Heart left ventricle (tissue), 16 donors: ENCODE results near the gene ARMH2. TPM values are rescaled to one million over a fixed set of nuclear protein-coding genes. Genes with fewer than 3 reads are reported as not detected.

ENCODE experiments used
- ATAC-seq, 4 donors: fragments of 200-7000 bp; cut with Tn5 transposase; one replicate each; pipeline ENCODE4 v1.9.1; 2020 to 2022; ENCODE audit warnings: moderate library complexity in 4 of 4, mild to moderate bottlenecking in 3 of 4, moderate number of reproducible peaks in 1 of 4
- DNase-seq, 5 donors: peaks; one replicate each; pipeline ENCODE4 v3.0.0-alpha.2; 2020
- H3K27ac ChIP-seq, 12 donors: fragments of 200-600 bp; sonication (generic) in 4 of 12; one replicate each; pipeline versions ENCODE4 v1.5.0 to v1.8.0; 2016 to 2022; ENCODE audit warnings: mild to moderate bottlenecking in 2 of 12
- H3K27me3 ChIP-seq, 9 donors: fragments of 200-600 bp; sonication (generic) in 2 of 9; one replicate each; pipeline versions ENCODE4 v1.5.1 to v1.8.0; 2016 to 2022; ENCODE audit warnings: mild to moderate bottlenecking in 3 of 9
- H3K36me3 ChIP-seq, 9 donors: fragments of 200-600 bp; sonication (generic) in 2 of 9; one replicate each; pipeline versions ENCODE4 v1.5.0 to v1.8.0; 2018 to 2022; ENCODE audit warnings: mild to moderate bottlenecking in 2 of 9
- H3K4me1 ChIP-seq, 12 donors: fragments of 200-600 bp; sonication (generic) in 4 of 12; one replicate each; pipeline versions ENCODE4 v1.5.0 to v1.8.0; 2016 to 2022; ENCODE audit warnings: mild to moderate bottlenecking in 3 of 12
- H3K4me3 ChIP-seq, 12 donors: fragments of 200-600 bp; sonication (generic) in 4 of 12; one replicate each; pipeline versions ENCODE4 v1.5.0 to v1.8.0; 2017 to 2022; ENCODE audit warnings: mild to moderate bottlenecking in 9 of 12, moderate library complexity in 4 of 12
- H3K9me3 ChIP-seq, 12 donors: fragments of 200-600 bp; sonication (generic) in 4 of 12; one replicate each; pipeline versions ENCODE4 v1.5.0 to v1.8.0; 2016 to 2022; ENCODE audit warnings: mild to moderate bottlenecking in 1 of 12
- CTCF ChIP-seq, 12 donors: fragments of 200-600 bp; sonication (generic) in 4 of 12; IDR thresholded peaks; one replicate each; pipeline versions ENCODE4 v1.5.0 to v1.8.0; 2018 to 2022; ENCODE audit warnings: antibody characterized with exemption in 12 of 12, mild to moderate bottlenecking in 5 of 12
- POLR2A ChIP-seq, 2 donors: fragments of 450-650 bp; IDR thresholded peaks; one replicate each; pipeline ENCODE4 v1.6.1; 2017; ENCODE audit warnings: antibody characterized with exemption in 2 of 2, mild to moderate bottlenecking in 2 of 2, moderate library complexity in 2 of 2
- WGBS, 4 donors: extraction: QIAGEN DNeasy Blood & Tissue Kit in 2 of 4; methylation state at CpG; one replicate each; pipeline versions ENCODE4 v1.1.5 to v1.1.7; 2013 to 2018; 5-methylcytosine and 5-hydroxymethylcytosine counted together
- intact Hi-C, 10 donors: fragments of 100-400 bp; cut with DNase I; formaldehyde crosslinking; loops; one replicate each; pipeline versions ENCODE4 v1.11.1 to v1.14.2; 2022
- polyA plus RNA-seq, 2 donors: library from polyadenylated mRNA; stranded (reverse); fragments of 200-250 nt; gene quantifications; one replicate each; pipeline ENCODE4 v1.2.3, GENCODE V29; 2013
- total RNA-seq, 9 donors: library from RNA; depleted of rRNA in 2 of 9; stranded (reverse); fragments of >200 nt in 2 of 9; fragmentation: NEBNext Ultra II Directional in 3 of 9; extraction: Animal tissue kit (Norgen Biotek cat#: 25700) in 3 of 9; gene quantifications; one replicate each; pipeline versions ENCODE4 v1.1.0 to v1.2.4, GENCODE V29; 2016 to 2023
- donor health status: ischemic (EF 13 %, LVEDD 7.1; RV severe dilation, severe dysfunction).
- donor health status: healthy with polysubstance abuse.
- donor health status: DM: no; HTN: yes; CAD: no.
- donor health status: DM: no; HTN: no; CAD: no.
- donor health status: ischemic (EF 25% LVEDD 6.9; RV normal size, moderate dysfunction).
- donor health status: ischemic (EF 25% LVEDD 5.7; RV mildly dilated, moderate dysfunction).
- donor health status: healthy.
- donor health status: DM: yes; HTN: yes; CAD: no.
- donor health status: ischemic (EF 35%, LVEDD 5.7; RV mildly dilated, moderate dysfunction).
- donor health status: nonischemic (EF 11% LVEDD 7.7; RV severe dilation, severe dysfunction).
- donor health status: DM: yes; HTN: yes; CAD: no.
- donor health status: PGD.
- donor health status: ischemic (EF 29% LVEDD 5.4; RV normal size, mild dysfunction).
- donor health status: nonischemic (EF 23%, LVEDD 6.1; RV moderate dilation, normal function).

Gene ARMH2
- total and polyA plus RNA-seq, 11 donors: not detected

DNA sequence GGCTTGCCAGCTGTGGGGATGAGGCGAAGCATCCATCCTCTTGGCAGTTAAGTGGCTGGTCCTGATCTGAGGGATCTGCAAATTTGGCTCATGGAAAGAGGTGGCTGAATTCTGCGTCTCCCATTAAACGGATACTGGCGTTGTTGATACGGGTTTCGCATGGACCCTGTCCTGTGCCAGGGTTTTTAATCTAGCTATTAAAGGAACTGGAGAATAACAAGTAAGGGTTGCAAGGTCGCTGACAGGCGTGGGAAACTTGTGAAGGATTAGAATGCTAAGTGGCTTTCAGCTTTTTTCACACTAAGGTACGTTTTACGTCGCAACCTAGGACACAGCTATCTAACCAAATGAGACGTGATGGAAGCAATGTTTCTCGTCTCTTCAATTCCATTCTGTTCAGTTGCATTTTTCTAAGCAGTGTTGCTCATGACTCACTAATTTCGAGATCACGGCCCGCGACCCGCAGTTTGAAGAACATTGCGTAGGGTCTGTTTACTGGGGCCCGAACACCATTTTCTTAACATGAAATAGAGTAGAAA lies 23.1 kb downstream of the ARMH2 start:
- DNase-seq (no peak), ATAC-seq (peak in 1 of 4 donors; percentile 3)
- TF ChIP-seq POLR2A (IDR thresholded peaks at IDR 0.05) (no peak), CTCF (IDR thresholded peaks at IDR 0.05) (no peak)
- peaks cover 0 to 37% (median 14%) of the 10 kb centered on the region in 12 donors for H3K4me1 ChIP-seq
- H3K27me3 ChIP-seq: no peaks in the 10 kb centered on the region
- no peaks in the 10 kb centered on the region for H3K9me3 ChIP-seq
- H3K27ac ChIP-seq: peak overlapping the region; percentile 17 to 99 (median 93)
- H3K36me3 ChIP-seq: peaks cover 0 to 3% (median 0%) of the 10 kb centered on the region in 9 donors
- peak overlapping the region; percentile 42 to 100 (median 96) for H3K4me3 ChIP-seq
- 6 to 13% (median 8%) methylated on average over 20 of the region's 20 CpGs for WGBS, 4 donors
- intact Hi-C loops: loop anchor here in 6 of 10 donors (1.0 to 10.0 kb wide), 4 partner anchors 51 to 297 kb away; no protein-coding TSS in a partner anchor

- peak in 1 of 2 donors; percentile 63 for TF ChIP-seq POLR2A (IDR thresholded peaks at IDR 0.05)
- TF ChIP-seq CTCF (IDR thresholded peaks at IDR 0.05): peak in 1 of 12 donors; percentile 8
- no peaks in the 10 kb centered on the region for H3K9me3 ChIP-seq
- H3K27ac ChIP-seq: peak within 1 kb of the TSS; percentile 57 to 99 (median 93)
- no peaks in the 10 kb centered on the region for H3K36me3 ChIP-seq
- 0 to 1% (median 0%) methylated on average over 49 to 75 of the region's 75 CpGs for WGBS, 4 donors
- H3K4me3 ChIP-seq: peak within 1 kb of the TSS; percentile 42 to 100 (median 96)
- peak; percentile 98 to 99 (median 99) for ATAC-seq
- intact Hi-C loops: loop anchor here in 8 of 10 donors (1.0 to 10.0 kb wide), 6 partner anchors 48 to 297 kb away; no protein-coding TSS in a partner anchor
- DNase-seq: peak; percentile 99 to 100 (median 99)
- H3K4me1 ChIP-seq: peaks cover 0 to 36% (median 14%) of the 10 kb centered on the region in 12 donors
- H3K27me3 ChIP-seq: no peaks in the 10 kb centered on the region
These were observed 23.8 kb downstream of the ARMH2 start, which contains the start of gene GMNN for GRCh38 chr6:24774696-24775519. TSS of gene GMNN (plus strand) at chr6:24774937. CDS start at chr6:24777247, 2,310 bp downstream.

DNA sequence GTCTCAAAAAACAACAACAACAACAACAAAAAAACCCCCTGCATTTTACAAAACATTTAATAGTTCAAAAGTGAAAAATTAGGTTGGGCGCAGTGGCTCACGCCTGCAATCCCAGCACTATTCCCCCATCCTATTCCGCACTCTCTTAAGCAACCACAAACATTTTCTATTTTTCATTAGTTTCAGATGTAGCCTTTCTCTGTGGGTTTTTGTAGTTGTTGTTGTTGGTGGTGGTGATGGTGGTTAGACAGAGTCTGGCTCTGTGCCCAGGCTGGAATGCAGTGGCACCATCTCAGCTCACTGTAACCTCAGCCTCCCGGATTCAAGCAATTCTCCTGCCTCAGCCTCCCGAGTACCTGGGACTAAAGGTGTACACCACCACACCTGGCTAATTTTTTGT lies 30.4 kb downstream of the ARMH2 start:
- ATAC-seq (no peak), DNase-seq (no peak)
- Histone ChIP-seq H3K4me3 (no peak overlapping the region), H3K36me3 (no peaks in the 10 kb centered on the region), H3K27me3 (no peaks in the 10 kb centered on the region), H3K9me3 (no peaks in the 10 kb centered on the region), H3K27ac (no peak overlapping the region), H3K4me1 (no peaks in the 10 kb centered on the region)
- TF ChIP-seq CTCF (IDR thresholded peaks at IDR 0.05) (no peak), POLR2A (IDR thresholded peaks at IDR 0.05) (no peak)
- 93 to 97% (median 96%) methylated on average over 5 of the region's 5 CpGs for WGBS, 4 donors
- intact Hi-C loops: loop anchor here in 7 of 10 donors (5.0 to 10.0 kb wide), 4 partner anchors 184 to 334 kb away; no protein-coding TSS in a partner anchor
